GM12872 (cell line): ENCODE data around the gene FUT4.

Source experiments
- CTCF ChIP-seq: IDR thresholded peaks from 3 replicates; pipeline ENCODE4 v1.5.1; 2011; ENCODE audit warnings: low read depth, mild to moderate bottlenecking, low read length, moderate library complexity; ENCODE audit not compliant: insufficient read depth

FUT4 gene

GRCh38 chr11:94549146-94549545 lies 5.4 kb downstream of the FUT4 start:
- no peak for TF ChIP-seq CTCF

- TF ChIP-seq CTCF: no peak
Measured at GRCh38 chr11:94550513-94550912, 6.8 kb downstream of the FUT4 start.

GRCh38 chr11:94553938-94554337 lies 10.2 kb downstream of the FUT4 start:
- TF ChIP-seq CTCF: no peak

GRCh38 chr11:94557421-94557820 lies 13.7 kb downstream of the FUT4 start:
- TF ChIP-seq CTCF: no peak

- no peak for TF ChIP-seq CTCF
Measured at GRCh38 chr11:94557992-94558391, 14.3 kb downstream of the FUT4 start.

GRCh38 chr11:94558468-94558867 lies 14.7 kb downstream of the FUT4 start:
- TF ChIP-seq CTCF: no peak

- no peak for TF ChIP-seq CTCF
Measured at GRCh38 chr11:94558932-94559331, 15.2 kb downstream of the FUT4 start.

- no peak for TF ChIP-seq CTCF
Measured at GRCh38 chr11:94559361-94559760, 15.6 kb downstream of the FUT4 start.
